Measurements from ENCODE around the gene EYS. TPM values are rescaled to one million over a fixed set of nuclear protein-coding genes. Genes with fewer than 3 reads are reported as not detected.

Gene EYS
- total RNA-seq, 2 donors from 2014 or later, result not detected

DNA sequence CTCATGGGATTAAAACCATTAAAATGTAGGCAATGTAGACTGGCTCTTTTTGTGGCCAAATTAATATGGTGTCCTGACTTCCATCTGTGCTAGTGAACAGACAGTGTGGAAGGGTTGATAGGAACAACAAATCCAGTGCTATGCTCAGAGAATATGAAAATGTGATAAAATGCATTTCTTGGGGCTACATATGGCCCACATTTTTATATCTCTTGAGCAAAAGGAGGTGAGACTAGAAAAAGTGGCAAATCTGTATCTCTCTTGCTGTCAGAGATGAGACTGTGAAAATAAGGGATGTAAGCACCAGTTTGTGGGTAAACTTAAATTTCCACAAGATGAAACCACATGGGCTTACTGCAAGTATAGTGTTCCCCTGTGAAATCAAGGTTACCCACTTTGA is 1909.3 kb downstream of the EYS start:
- H3K9me3 ChIP-seq (ENCODE audit: control insufficient read depth, low read length, poor library complexity, severe bottlenecking), result no peaks in the 10 kb centered on the region
- Mint-ChIP-seq H3K36me3 (ENCODE audit: low read depth) (peaks cover 2% of the 10 kb centered on the region), H3K27me3 (peaks cover 59% of the 10 kb centered on the region), H3K27ac (no peak overlapping the region), H3K4me1 (peaks cover 9% of the 10 kb centered on the region), H3K4me3 (no peak overlapping the region)
- ATAC-seq (no peak), DNase-seq (no peak)

DNA sequence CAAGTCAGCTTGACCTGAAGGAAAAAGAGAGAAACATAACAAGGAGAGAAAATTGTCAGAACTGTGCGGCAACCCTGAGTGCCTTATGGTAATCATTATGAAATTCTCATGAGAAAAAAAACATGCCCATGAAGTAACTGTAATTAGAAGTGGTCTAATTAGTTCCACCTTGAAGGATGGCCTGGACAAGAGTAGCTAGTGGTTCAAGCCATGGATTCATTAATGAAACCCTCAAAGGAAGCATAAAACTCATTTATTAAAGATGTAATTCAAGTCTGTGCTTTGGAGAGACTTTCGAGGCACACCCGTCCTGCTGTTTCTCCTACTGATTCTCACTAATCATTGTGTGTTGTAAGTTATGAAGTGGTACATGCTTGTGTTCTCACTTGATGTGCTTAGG is 1911.2 kb downstream of the EYS start:
- peaks cover 53% of the 10 kb centered on the region for H3K27me3 Mint-ChIP-seq

GRCh38 chr6:63795006-63795405 is 1912.0 kb downstream of the EYS start:
- peaks cover 2% of the 10 kb centered on the region for H3K36me3 Mint-ChIP-seq (ENCODE audit: low read depth)
- H3K27ac Mint-ChIP-seq, result no peak overlapping the region
- ATAC-seq (no peak), DNase-seq (no peak)
- H3K4me3 Mint-ChIP-seq, result no peak overlapping the region
- H3K9me3 ChIP-seq (ENCODE audit: control insufficient read depth, low read length, poor library complexity, severe bottlenecking), result no peaks in the 10 kb centered on the region
- H3K4me1 Mint-ChIP-seq, result peaks cover 6% of the 10 kb centered on the region
- peaks cover 44% of the 10 kb centered on the region for H3K27me3 Mint-ChIP-seq

More for the DNA sequence above, 1911.2 kb downstream of the EYS start:
- Mint-ChIP-seq H3K4me1 (peaks cover 6% of the 10 kb centered on the region), H3K27ac (no peak overlapping the region), H3K36me3 (ENCODE audit: low read depth) (peaks cover 2% of the 10 kb centered on the region), H3K4me3 (no peak overlapping the region)
- no peak for ATAC-seq
- no peak for DNase-seq
- H3K9me3 ChIP-seq (ENCODE audit: control insufficient read depth, low read length, poor library complexity, severe bottlenecking), result no peaks in the 10 kb centered on the region

- peaks cover 6% of the 10 kb centered on the region for H3K4me1 Mint-ChIP-seq
- no peaks in the 10 kb centered on the region for H3K9me3 ChIP-seq (ENCODE audit: control insufficient read depth, low read length, poor library complexity, severe bottlenecking)
- peaks cover 36% of the 10 kb centered on the region for H3K27me3 Mint-ChIP-seq
- no peak for ATAC-seq
- no peak for DNase-seq
- H3K27ac Mint-ChIP-seq, result no peak overlapping the region
- no peaks in the 10 kb centered on the region for H3K36me3 Mint-ChIP-seq (ENCODE audit: low read depth)
- no peak overlapping the region for H3K4me3 Mint-ChIP-seq
Observed at GRCh38 chr6:63793465-63794137, 1913.4 kb downstream of the EYS start.

DNA sequence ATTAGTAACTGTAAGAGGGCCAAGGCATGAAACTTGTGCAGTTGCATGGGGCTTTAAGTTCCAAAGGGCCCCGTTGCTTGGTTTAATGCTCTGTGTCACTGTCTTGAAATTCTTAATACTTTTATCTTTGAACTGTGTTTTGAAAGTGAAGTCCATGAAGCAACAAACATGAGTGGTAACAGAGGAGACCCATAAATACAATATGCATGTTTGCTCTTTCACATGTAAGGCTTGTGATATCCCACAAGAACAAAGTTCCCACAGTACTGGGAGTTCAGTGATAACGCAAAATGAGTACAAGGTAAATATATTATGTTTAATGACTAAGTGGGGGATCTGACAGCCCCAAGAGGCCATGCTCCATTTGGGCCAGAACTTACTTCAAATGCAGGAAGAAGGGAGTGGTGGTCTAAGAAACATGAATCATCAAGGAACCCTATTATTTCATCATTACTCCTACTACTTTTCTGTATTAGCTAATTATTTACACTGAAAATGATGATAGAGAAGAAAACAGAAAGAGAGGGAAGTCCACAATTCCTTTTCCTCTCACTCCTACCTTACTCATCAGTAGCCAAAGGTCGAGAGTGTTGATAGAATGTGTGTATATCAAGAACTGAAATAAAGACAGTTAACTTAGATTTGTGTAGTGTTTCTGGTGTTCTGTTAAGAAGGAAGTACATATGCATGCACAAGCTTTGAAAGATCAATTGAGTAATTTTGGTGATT is 1914.1 kb downstream of the EYS start:
- DNase-seq (no peak), ATAC-seq (no peak)
- Mint-ChIP-seq H3K4me3 (no peak overlapping the region), H3K27ac (no peak overlapping the region), H3K4me1 (peaks cover 6% of the 10 kb centered on the region), H3K36me3 (ENCODE audit: low read depth) (no peaks in the 10 kb centered on the region), H3K27me3 (peaks cover 35% of the 10 kb centered on the region)
- no peaks in the 10 kb centered on the region for H3K9me3 ChIP-seq (ENCODE audit: control insufficient read depth, low read length, poor library complexity, severe bottlenecking)

- ATAC-seq (no peak), DNase-seq (no peak)
- Mint-ChIP-seq H3K4me1 (peaks cover 6% of the 10 kb centered on the region), H3K27me3 (peaks cover 22% of the 10 kb centered on the region), H3K36me3 (ENCODE audit: low read depth) (no peaks in the 10 kb centered on the region), H3K27ac (no peak overlapping the region), H3K4me3 (no peak overlapping the region)
- H3K9me3 ChIP-seq (ENCODE audit: control insufficient read depth, low read length, poor library complexity, severe bottlenecking), result no peaks in the 10 kb centered on the region
Observed at GRCh38 chr6:63790334-63790733, 1916.7 kb downstream of the EYS start.

- ATAC-seq (no peak), DNase-seq (no peak)
- H3K4me3 Mint-ChIP-seq, result no peak overlapping the region
- H3K4me1 Mint-ChIP-seq, result peaks cover under 1% of the 10 kb centered on the region
- no peak overlapping the region for H3K27ac Mint-ChIP-seq
- H3K36me3 Mint-ChIP-seq (ENCODE audit: low read depth), result no peaks in the 10 kb centered on the region
- no peaks in the 10 kb centered on the region for H3K9me3 ChIP-seq (ENCODE audit: control insufficient read depth, low read length, poor library complexity, severe bottlenecking)
- H3K27me3 Mint-ChIP-seq, result peaks cover 16% of the 10 kb centered on the region
Observed at GRCh38 chr6:63789699-63790098, 1917.3 kb downstream of the EYS start.

- DNase-seq, result no peak
- Mint-ChIP-seq H3K4me3 (no peak overlapping the region), H3K4me1 (no peaks in the 10 kb centered on the region), H3K27ac (no peak overlapping the region), H3K36me3 (ENCODE audit: low read depth) (no peaks in the 10 kb centered on the region), H3K27me3 (peaks cover 14% of the 10 kb centered on the region)
- no peaks in the 10 kb centered on the region for H3K9me3 ChIP-seq (ENCODE audit: control insufficient read depth, low read length, poor library complexity, severe bottlenecking)
- no peak for ATAC-seq
Observed at GRCh38 chr6:63788569-63788968, 1918.5 kb downstream of the EYS start.

DNA sequence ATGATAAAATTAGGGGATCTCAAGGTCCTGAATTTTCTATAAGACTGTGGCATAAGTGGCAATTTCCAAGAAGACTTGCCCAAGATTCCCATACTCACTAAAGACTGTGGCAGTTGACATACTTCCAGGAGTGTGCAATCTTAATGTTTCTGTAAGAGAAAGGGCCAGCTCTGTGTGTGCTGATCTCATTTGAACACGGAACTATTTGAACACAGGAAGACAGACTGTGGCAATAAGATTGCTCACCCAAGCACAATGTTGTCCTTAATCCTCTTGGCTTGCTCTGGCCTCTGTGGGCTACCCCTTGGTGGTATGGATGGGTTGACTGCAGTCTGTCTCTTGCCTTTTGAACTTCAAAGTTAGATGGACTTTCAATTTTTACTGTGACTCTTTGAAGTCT is 1920.0 kb downstream of the EYS start:
- H3K36me3 Mint-ChIP-seq (ENCODE audit: low read depth), result no peaks in the 10 kb centered on the region

DNA sequence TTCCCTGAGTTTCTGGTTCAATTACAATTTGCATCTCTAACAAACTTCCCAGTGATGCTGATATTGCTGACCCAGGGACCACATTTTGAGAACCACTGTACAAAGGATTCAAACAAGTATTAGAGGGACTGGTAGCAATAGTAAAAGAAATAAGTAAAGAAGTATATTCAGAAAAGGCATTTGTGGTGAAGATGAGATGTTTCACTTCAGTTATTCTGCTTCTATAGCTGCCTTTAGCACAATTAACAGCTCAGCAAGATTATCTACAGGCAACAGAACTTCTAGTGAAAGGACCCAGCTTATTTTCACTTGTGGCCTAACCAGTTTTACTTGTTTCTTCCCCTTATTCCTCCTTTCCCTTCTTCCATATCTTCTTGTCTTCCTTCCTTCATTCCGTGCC is 1922.0 kb downstream of the EYS start:
- Mint-ChIP-seq H3K27me3 (peaks cover 8% of the 10 kb centered on the region), H3K36me3 (ENCODE audit: low read depth) (no peaks in the 10 kb centered on the region), H3K4me1 (peaks cover 2% of the 10 kb centered on the region), H3K4me3 (no peak overlapping the region), H3K27ac (no peak overlapping the region)
- ATAC-seq (no peak), DNase-seq (no peak)
- H3K9me3 ChIP-seq (ENCODE audit: control insufficient read depth, low read length, poor library complexity, severe bottlenecking), result no peaks in the 10 kb centered on the region

More for the DNA sequence above, 1920.0 kb downstream of the EYS start:
- ATAC-seq (no peak), DNase-seq (no peak)
- H3K27ac Mint-ChIP-seq, result no peak overlapping the region
- peaks cover 2% of the 10 kb centered on the region for H3K4me1 Mint-ChIP-seq
- H3K4me3 Mint-ChIP-seq, result no peak overlapping the region
- H3K27me3 Mint-ChIP-seq, result peaks cover 8% of the 10 kb centered on the region
- no peaks in the 10 kb centered on the region for H3K9me3 ChIP-seq (ENCODE audit: control insufficient read depth, low read length, poor library complexity, severe bottlenecking)

GRCh38 chr6:63783096-63783495 is 1923.9 kb downstream of the EYS start:
- no peak for DNase-seq
- no peak for ATAC-seq
- no peaks in the 10 kb centered on the region for H3K36me3 Mint-ChIP-seq (ENCODE audit: low read depth)
- no peak overlapping the region for H3K27ac Mint-ChIP-seq
- peaks cover 8% of the 10 kb centered on the region for H3K27me3 Mint-ChIP-seq
- no peak overlapping the region for H3K4me3 Mint-ChIP-seq
- peaks cover 2% of the 10 kb centered on the region for H3K4me1 Mint-ChIP-seq
- no peaks in the 10 kb centered on the region for H3K9me3 ChIP-seq (ENCODE audit: control insufficient read depth, low read length, poor library complexity, severe bottlenecking)

- no peak for ATAC-seq
- Mint-ChIP-seq H3K36me3 (ENCODE audit: low read depth) (no peaks in the 10 kb centered on the region), H3K4me3 (no peak overlapping the region)
Observed at GRCh38 chr6:63774961-63775360, 1932.1 kb downstream of the EYS start.

GRCh38 chr6:63773200-63773599 is 1933.8 kb downstream of the EYS start:
- H3K9me3 ChIP-seq (ENCODE audit: control insufficient read depth, low read length, poor library complexity, severe bottlenecking), result no peaks in the 10 kb centered on the region
- H3K36me3 Mint-ChIP-seq (ENCODE audit: low read depth), result no peaks in the 10 kb centered on the region
- H3K27ac Mint-ChIP-seq, result no peak overlapping the region
- DNase-seq (no peak), ATAC-seq (no peak)
- peaks cover 37% of the 10 kb centered on the region for H3K27me3 Mint-ChIP-seq
- H3K4me1 Mint-ChIP-seq, result no peaks in the 10 kb centered on the region
- no peak overlapping the region for H3K4me3 Mint-ChIP-seq

More at GRCh38 chr6:63774961-63775360, 1932.1 kb downstream of the EYS start:
- Mint-ChIP-seq H3K27ac (no peak overlapping the region), H3K27me3 (peaks cover 37% of the 10 kb centered on the region), H3K4me1 (no peaks in the 10 kb centered on the region)
- no peaks in the 10 kb centered on the region for H3K9me3 ChIP-seq (ENCODE audit: control insufficient read depth, low read length, poor library complexity, severe bottlenecking)
- DNase-seq, result no peak

GRCh38 chr6:63765828-63766227 is 1941.2 kb downstream of the EYS start:
- no peaks in the 10 kb centered on the region for H3K9me3 ChIP-seq (ENCODE audit: control insufficient read depth, low read length, poor library complexity, severe bottlenecking)
- H3K27me3 Mint-ChIP-seq, result peaks cover 17% of the 10 kb centered on the region
- H3K36me3 Mint-ChIP-seq (ENCODE audit: low read depth), result no peaks in the 10 kb centered on the region
- H3K4me1 Mint-ChIP-seq, result no peaks in the 10 kb centered on the region
- no peak for ATAC-seq
- no peak overlapping the region for H3K27ac Mint-ChIP-seq
- no peak for DNase-seq
- H3K4me3 Mint-ChIP-seq, result no peak overlapping the region
